Measurements from ENCODE around the gene FAM110A. TPM values are rescaled to one million over a fixed set of nuclear protein-coding genes. Genes with fewer than 3 reads are reported as not detected.

FAM110A gene
- total RNA-seq, 1 donor from 2014 or later = 12.8 TPM

GRCh38 chr20:815914-816606 lies 17.5 kb upstream of the FAM110A start:
- Mint-ChIP-seq H3K4me1 (ENCODE audit: low read depth) (no peaks in the 10 kb centered on the region), H3K27me3 (ENCODE audit: low read depth) (peaks cover 7% of the 10 kb centered on the region), H3K36me3 (ENCODE audit: low read depth) (no peaks in the 10 kb centered on the region), H3K9me3 (no peaks in the 10 kb centered on the region), H3K4me3 (ENCODE audit: low read depth) (no peak overlapping the region), H3K27ac (no peak overlapping the region)
- intact Hi-C loops (cut with micrococcal nuclease) = loop anchor here (1.0 to 5.0 kb wide), 4 partner anchors 66 to 291 kb away; no protein-coding TSS in a partner anchor
- peak; percentile 47 for DNase-seq (ENCODE audit: low spot score)

- DNase-seq (ENCODE audit: low spot score) = no peak
- Mint-ChIP-seq H3K4me1 (ENCODE audit: low read depth) (no peaks in the 10 kb centered on the region), H3K27ac (no peak overlapping the region), H3K4me3 (ENCODE audit: low read depth) (no peak overlapping the region), H3K27me3 (ENCODE audit: low read depth) (peaks cover 5% of the 10 kb centered on the region), H3K36me3 (ENCODE audit: low read depth) (no peaks in the 10 kb centered on the region), H3K9me3 (no peaks in the 10 kb centered on the region)
- intact Hi-C loops (cut with micrococcal nuclease) = loop anchor here (5.0 kb wide), 3 partner anchors 64 to 289 kb away; no protein-coding TSS in a partner anchor
These were observed 15.4 kb upstream of the FAM110A start for GRCh38 chr20:818001-818664.

GRCh38 chr20:819680-820322 lies 13.7 kb upstream of the FAM110A start:
- Mint-ChIP-seq H3K27me3 (ENCODE audit: low read depth) (peaks cover 5% of the 10 kb centered on the region), H3K27ac (no peak overlapping the region), H3K4me1 (ENCODE audit: low read depth) (no peaks in the 10 kb centered on the region), H3K4me3 (ENCODE audit: low read depth) (no peak overlapping the region), H3K36me3 (ENCODE audit: low read depth) (no peaks in the 10 kb centered on the region), H3K9me3 (no peaks in the 10 kb centered on the region)
- DNase-seq (ENCODE audit: low spot score) = no peak
- intact Hi-C loops (cut with micrococcal nuclease) = loop anchor here (5.0 kb wide), 3 partner anchors 62 to 288 kb away; no protein-coding TSS in a partner anchor

- Mint-ChIP-seq H3K9me3 (no peaks in the 10 kb centered on the region), H3K27ac (no peak overlapping the region), H3K4me1 (ENCODE audit: low read depth) (peaks cover under 1% of the 10 kb centered on the region), H3K4me3 (ENCODE audit: low read depth) (no peak overlapping the region), H3K36me3 (ENCODE audit: low read depth) (no peaks in the 10 kb centered on the region), H3K27me3 (ENCODE audit: low read depth) (peaks cover 5% of the 10 kb centered on the region)
- no peak for DNase-seq (ENCODE audit: low spot score)
- intact Hi-C loops (cut with micrococcal nuclease) = no loop called here
These were observed 13.1 kb upstream of the FAM110A start for GRCh38 chr20:820323-820953.

- intact Hi-C loops (cut with micrococcal nuclease) = no loop called here
- Mint-ChIP-seq H3K27me3 (ENCODE audit: low read depth) (peaks cover 5% of the 10 kb centered on the region), H3K4me3 (ENCODE audit: low read depth) (no peak overlapping the region), H3K4me1 (ENCODE audit: low read depth) (peaks cover 7% of the 10 kb centered on the region), H3K36me3 (ENCODE audit: low read depth) (no peaks in the 10 kb centered on the region), H3K27ac (no peak overlapping the region), H3K9me3 (no peaks in the 10 kb centered on the region)
- no peak for DNase-seq (ENCODE audit: low spot score)
These were observed 12.3 kb upstream of the FAM110A start for GRCh38 chr20:821046-821730.

GRCh38 chr20:821731-822065 lies 11.8 kb upstream of the FAM110A start:
- no peaks in the 10 kb centered on the region for H3K36me3 Mint-ChIP-seq (ENCODE audit: low read depth)

GRCh38 chr20:822651-823573 lies 10.6 kb upstream of the FAM110A start:
- peaks cover 9% of the 10 kb centered on the region for H3K4me1 Mint-ChIP-seq (ENCODE audit: low read depth)
- no peaks in the 10 kb centered on the region for H3K36me3 Mint-ChIP-seq (ENCODE audit: low read depth)
- no peak overlapping the region for H3K4me3 Mint-ChIP-seq (ENCODE audit: low read depth)
- peaks cover 3% of the 10 kb centered on the region for H3K27me3 Mint-ChIP-seq (ENCODE audit: low read depth)
- no peak for DNase-seq (ENCODE audit: low spot score)
- intact Hi-C loops (cut with micrococcal nuclease) = no loop called here
- H3K9me3 Mint-ChIP-seq = no peaks in the 10 kb centered on the region
- no peak overlapping the region for H3K27ac Mint-ChIP-seq

More at GRCh38 chr20:821731-822065, 11.8 kb upstream of the FAM110A start:
- DNase-seq (ENCODE audit: low spot score) = no peak
- no peak overlapping the region for H3K27ac Mint-ChIP-seq
- peaks cover 9% of the 10 kb centered on the region for H3K4me1 Mint-ChIP-seq (ENCODE audit: low read depth)
- H3K9me3 Mint-ChIP-seq = no peaks in the 10 kb centered on the region
- intact Hi-C loops (cut with micrococcal nuclease) = no loop called here
- peaks cover 5% of the 10 kb centered on the region for H3K27me3 Mint-ChIP-seq (ENCODE audit: low read depth)
- H3K4me3 Mint-ChIP-seq (ENCODE audit: low read depth) = no peak overlapping the region

GRCh38 chr20:823574-823902 lies 10.0 kb upstream of the FAM110A start:
- Mint-ChIP-seq H3K27ac (no peak overlapping the region), H3K4me1 (ENCODE audit: low read depth) (peaks cover 9% of the 10 kb centered on the region), H3K36me3 (ENCODE audit: low read depth) (no peaks in the 10 kb centered on the region), H3K9me3 (no peaks in the 10 kb centered on the region), H3K27me3 (ENCODE audit: low read depth) (peaks cover 2% of the 10 kb centered on the region), H3K4me3 (ENCODE audit: low read depth) (no peak overlapping the region)
- intact Hi-C loops (cut with micrococcal nuclease) = no loop called here
- DNase-seq (ENCODE audit: low spot score) = no peak

GRCh38 chr20:824490-824889 lies 9.0 kb upstream of the FAM110A start:
- Mint-ChIP-seq H3K9me3 (no peaks in the 10 kb centered on the region), H3K27me3 (ENCODE audit: low read depth) (peaks cover 2% of the 10 kb centered on the region), H3K36me3 (ENCODE audit: low read depth) (no peaks in the 10 kb centered on the region), H3K4me3 (ENCODE audit: low read depth) (no peak overlapping the region), H3K27ac (no peak overlapping the region), H3K4me1 (ENCODE audit: low read depth) (peaks cover 18% of the 10 kb centered on the region)
- intact Hi-C loops (cut with micrococcal nuclease) = no loop called here
- no peak for DNase-seq (ENCODE audit: low spot score)

- DNase-seq (ENCODE audit: low spot score) = no peak
- Mint-ChIP-seq H3K4me3 (ENCODE audit: low read depth) (no peak overlapping the region), H3K27ac (no peak overlapping the region), H3K4me1 (ENCODE audit: low read depth) (peaks cover 21% of the 10 kb centered on the region), H3K9me3 (no peaks in the 10 kb centered on the region), H3K27me3 (ENCODE audit: low read depth) (peaks cover 2% of the 10 kb centered on the region), H3K36me3 (ENCODE audit: low read depth) (no peaks in the 10 kb centered on the region)
- intact Hi-C loops (cut with micrococcal nuclease) = no loop called here
These were observed 8.6 kb upstream of the FAM110A start for GRCh38 chr20:824916-825315.

- intact Hi-C loops (cut with micrococcal nuclease) = no loop called here
- peaks cover 21% of the 10 kb centered on the region for H3K4me1 Mint-ChIP-seq (ENCODE audit: low read depth)
- no peak overlapping the region for H3K4me3 Mint-ChIP-seq (ENCODE audit: low read depth)
These were observed 7.6 kb upstream of the FAM110A start for GRCh38 chr20:825710-826421.

More at GRCh38 chr20:825710-826421, 7.6 kb upstream of the FAM110A start:
- H3K9me3 Mint-ChIP-seq = no peaks in the 10 kb centered on the region
- no peaks in the 10 kb centered on the region for H3K36me3 Mint-ChIP-seq (ENCODE audit: low read depth)
- no peaks in the 10 kb centered on the region for H3K27me3 Mint-ChIP-seq (ENCODE audit: low read depth)
- no peak for DNase-seq (ENCODE audit: low spot score)
- no peak overlapping the region for H3K27ac Mint-ChIP-seq

Measured in activated T-helper 2 cell treated with anti-CD3 and anti-CD28 coated beads, Interferon-gamma antibody, Interleukin-2, Interleukin-4, amounts not matched to agents 10 μg/mL and 5 μg/mL and 100 μg/mL, durations not matched to agents 14 hours and 24 hours and 36 hours (primary cell).